HepG2 (cell line): ENCODE measurements around the gene MGLL.

Experiments
- EZH2 ChIP-seq: conservative IDR thresholded peaks from 2 replicates; pipeline ENCODE4 v1.6.1; 2012; ENCODE audit warnings: mild to moderate bottlenecking, low read depth, low read length, moderate library complexity
- KAT7 ChIP-seq: IDR thresholded peaks from 2 replicates; pipeline ENCODE4 v1.6.1; 2018; ENCODE audit warnings: borderline replicate concordance, missing compliant biosample characterization
- ZNF788 ChIP-seq: sonication (generic); formaldehyde crosslinking; IDR thresholded peaks from 2 replicates; pipeline ENCODE4 v1.5.0; 2020; ENCODE audit warnings: mild to moderate bottlenecking, missing genetic modification reagents, borderline replicate concordance
- TF ChIP-seq, protein P1 (sequence below), 2 experiments: IDR thresholded peaks; 2 replicates each; pipeline ENCODE4 v1.6.1; 2011 to 2012; ENCODE audit warnings: low read length in 2 of 2, borderline replicate concordance in 1 of 2, low read depth in 1 of 2, mild to moderate bottlenecking in 1 of 2, moderate library complexity in 1 of 2

- TF ChIP-seq KAT7 (CRISPR knock-in tag), result no peak
- TF ChIP-seq ZNF788 (CRISPR knock-in tag), result no peak
- no peak for TF ChIP-seq EZH2
- TF ChIP-seq, protein P1, sequence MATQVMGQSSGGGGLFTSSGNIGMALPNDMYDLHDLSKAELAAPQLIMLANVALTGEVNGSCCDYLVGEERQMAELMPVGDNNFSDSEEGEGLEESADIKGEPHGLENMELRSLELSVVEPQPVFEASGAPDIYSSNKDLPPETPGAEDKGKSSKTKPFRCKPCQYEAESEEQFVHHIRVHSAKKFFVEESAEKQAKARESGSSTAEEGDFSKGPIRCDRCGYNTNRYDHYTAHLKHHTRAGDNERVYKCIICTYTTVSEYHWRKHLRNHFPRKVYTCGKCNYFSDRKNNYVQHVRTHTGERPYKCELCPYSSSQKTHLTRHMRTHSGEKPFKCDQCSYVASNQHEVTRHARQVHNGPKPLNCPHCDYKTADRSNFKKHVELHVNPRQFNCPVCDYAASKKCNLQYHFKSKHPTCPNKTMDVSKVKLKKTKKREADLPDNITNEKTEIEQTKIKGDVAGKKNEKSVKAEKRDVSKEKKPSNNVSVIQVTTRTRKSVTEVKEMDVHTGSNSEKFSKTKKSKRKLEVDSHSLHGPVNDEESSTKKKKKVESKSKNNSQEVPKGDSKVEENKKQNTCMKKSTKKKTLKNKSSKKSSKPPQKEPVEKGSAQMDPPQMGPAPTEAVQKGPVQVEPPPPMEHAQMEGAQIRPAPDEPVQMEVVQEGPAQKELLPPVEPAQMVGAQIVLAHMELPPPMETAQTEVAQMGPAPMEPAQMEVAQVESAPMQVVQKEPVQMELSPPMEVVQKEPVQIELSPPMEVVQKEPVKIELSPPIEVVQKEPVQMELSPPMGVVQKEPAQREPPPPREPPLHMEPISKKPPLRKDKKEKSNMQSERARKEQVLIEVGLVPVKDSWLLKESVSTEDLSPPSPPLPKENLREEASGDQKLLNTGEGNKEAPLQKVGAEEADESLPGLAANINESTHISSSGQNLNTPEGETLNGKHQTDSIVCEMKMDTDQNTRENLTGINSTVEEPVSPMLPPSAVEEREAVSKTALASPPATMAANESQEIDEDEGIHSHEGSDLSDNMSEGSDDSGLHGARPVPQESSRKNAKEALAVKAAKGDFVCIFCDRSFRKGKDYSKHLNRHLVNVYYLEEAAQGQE (IDR thresholded peaks at IDR 0.05; ENCODE audit: borderline replicate concordance in 1 of 2, low read depth in 1 of 2, low read length in 2 of 2), result no peak
Measured at GRCh38 chr3:127711021-127711695, 111.2 kb downstream of the MGLL start.
